Nephron (organoid): ENCODE data around the gene DIP2A.

Experiments used
- H3K27ac Mint-ChIP-seq, 3 experiments: 2 replicates each; pipeline ENCODE4 v1.8.0; 2020; ENCODE audit warnings: mixed read lengths in 3 of 3, mild to moderate bottlenecking in 2 of 3, moderate library complexity in 1 of 3
- H3K27me3 Mint-ChIP-seq: 2 replicates; pipeline ENCODE4 v1.8.0; 2021; ENCODE audit warnings: low read depth, mild to moderate bottlenecking, moderate library complexity, mixed read lengths
- H3K36me3 Mint-ChIP-seq: 2 replicates; pipeline ENCODE4 v1.8.0; 2020; ENCODE audit warnings: low read depth, mixed read lengths
- H3K4me1 Mint-ChIP-seq: 2 replicates; pipeline ENCODE4 v1.8.0; 2020; ENCODE audit warnings: mixed read lengths
- H3K4me3 Mint-ChIP-seq, 3 experiments: 2 replicates each; pipeline ENCODE4 v1.8.0; 2020; ENCODE audit warnings: mild to moderate bottlenecking in 3 of 3, mixed read lengths in 3 of 3, moderate library complexity in 2 of 3
- H3K9me3 Mint-ChIP-seq: 2 replicates; pipeline ENCODE4 v1.8.0; 2020; ENCODE audit warnings: mixed read lengths
- CTCF ChIP-seq, 3 experiments: fragments of 200-600 bp; sonication (generic); IDR thresholded peaks; one replicate each; pipeline ENCODE4 v1.5.0; 2021; ENCODE audit warnings: antibody characterized with exemption in 3 of 3; ENCODE audit not compliant: unreplicated experiment in 3 of 3

The DIP2A gene

GRCh38 chr21:46424039-46424591 lies 34.6 kb upstream of the DIP2A start:
- Mint-ChIP-seq H3K9me3 (no peaks in the 10 kb centered on the region), H3K27ac (no peak overlapping the region), H3K4me1 (peaks cover 9% of the 10 kb centered on the region), H3K27me3 (no peaks in the 10 kb centered on the region), H3K4me3 (no peak overlapping the region), H3K36me3 (peaks cover 18% of the 10 kb centered on the region)
- no peak for TF ChIP-seq CTCF (IDR thresholded peaks at IDR 0.05; ENCODE audit: unreplicated experiment in 3 of 3)

- Mint-ChIP-seq H3K4me1 (peaks cover 9% of the 10 kb centered on the region), H3K4me3 (no peak overlapping the region), H3K27ac (peak overlapping the region; percentile 27 to 69 (median 34)), H3K9me3 (no peaks in the 10 kb centered on the region), H3K36me3 (peaks cover 18% of the 10 kb centered on the region), H3K27me3 (no peaks in the 10 kb centered on the region)
- no peak for TF ChIP-seq CTCF (IDR thresholded peaks at IDR 0.05; ENCODE audit: unreplicated experiment in 3 of 3)
Measured at GRCh38 chr21:46424621-46425020, 34.1 kb upstream of the DIP2A start.

GRCh38 chr21:46425041-46425440 lies 33.6 kb upstream of the DIP2A start:
- no peak overlapping the region for H3K4me3 Mint-ChIP-seq
- H3K27me3 Mint-ChIP-seq = no peaks in the 10 kb centered on the region
- peaks cover 9% of the 10 kb centered on the region for H3K4me1 Mint-ChIP-seq
- no peak for TF ChIP-seq CTCF (IDR thresholded peaks at IDR 0.05; ENCODE audit: unreplicated experiment in 3 of 3)
- H3K36me3 Mint-ChIP-seq = peaks cover 19% of the 10 kb centered on the region
- H3K27ac Mint-ChIP-seq = peak overlapping the region; percentile 27 to 69 (median 34)
- no peaks in the 10 kb centered on the region for H3K9me3 Mint-ChIP-seq

GRCh38 chr21:46425571-46425970 lies 33.1 kb upstream of the DIP2A start:
- Mint-ChIP-seq H3K36me3 (peaks cover 14% of the 10 kb centered on the region), H3K27me3 (no peaks in the 10 kb centered on the region), H3K4me1 (peaks cover 9% of the 10 kb centered on the region), H3K27ac (no peak overlapping the region), H3K9me3 (no peaks in the 10 kb centered on the region), H3K4me3 (no peak overlapping the region)
- no peak for TF ChIP-seq CTCF (IDR thresholded peaks at IDR 0.05; ENCODE audit: unreplicated experiment in 3 of 3)

- Mint-ChIP-seq H3K4me1 (peaks cover 9% of the 10 kb centered on the region), H3K36me3 (peaks cover 21% of the 10 kb centered on the region)
Measured at GRCh38 chr21:46426313-46427046, 32.2 kb upstream of the DIP2A start.

More at GRCh38 chr21:46426313-46427046, 32.2 kb upstream of the DIP2A start:
- Mint-ChIP-seq H3K9me3 (no peaks in the 10 kb centered on the region), H3K27me3 (no peaks in the 10 kb centered on the region), H3K27ac (no peak overlapping the region), H3K4me3 (no peak overlapping the region)
- TF ChIP-seq CTCF (IDR thresholded peaks at IDR 0.05; ENCODE audit: unreplicated experiment in 3 of 3) = no peak
